COLO668 (cell line): ENCODE measurements around the gene ABLIM2.

Source experiments
- DNase-seq: peaks from one replicate; lab custom pipeline; 2025; ENCODE audit not compliant: unreplicated experiment; lab: John Stamatoyannopoulos, UW

The ABLIM2 gene

DNA sequence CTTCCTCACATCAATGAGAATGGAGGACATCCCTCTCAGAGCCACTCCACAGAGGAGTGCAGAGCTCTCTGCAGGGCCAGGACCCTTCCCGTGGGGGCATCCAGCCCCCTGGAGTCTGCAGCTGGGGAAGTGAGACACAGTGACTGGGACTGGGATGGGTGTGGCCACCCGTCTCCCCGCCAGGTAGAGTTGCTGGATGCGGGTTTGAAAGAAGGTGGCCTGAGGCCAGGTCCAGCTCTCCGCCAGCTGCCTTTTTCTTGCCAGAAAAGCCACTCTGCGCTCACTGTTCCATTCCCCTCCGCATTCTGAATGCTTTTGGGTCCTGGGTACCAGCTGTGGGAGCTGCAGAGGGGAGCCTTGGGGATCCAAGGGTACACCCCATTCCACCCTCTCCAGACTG is 82.6 kb downstream of the ABLIM2 start:
- no peak for DNase-seq

GRCh38 chr4:8073206-8073863 is 85.3 kb downstream of the ABLIM2 start:
- no peak for DNase-seq

GRCh38 chr4:8072235-8072968 is 86.2 kb downstream of the ABLIM2 start:
- DNase-seq = no peak

- DNase-seq = no peak
Measured at GRCh38 chr4:8071766-8072165, 86.8 kb downstream of the ABLIM2 start.

DNA sequence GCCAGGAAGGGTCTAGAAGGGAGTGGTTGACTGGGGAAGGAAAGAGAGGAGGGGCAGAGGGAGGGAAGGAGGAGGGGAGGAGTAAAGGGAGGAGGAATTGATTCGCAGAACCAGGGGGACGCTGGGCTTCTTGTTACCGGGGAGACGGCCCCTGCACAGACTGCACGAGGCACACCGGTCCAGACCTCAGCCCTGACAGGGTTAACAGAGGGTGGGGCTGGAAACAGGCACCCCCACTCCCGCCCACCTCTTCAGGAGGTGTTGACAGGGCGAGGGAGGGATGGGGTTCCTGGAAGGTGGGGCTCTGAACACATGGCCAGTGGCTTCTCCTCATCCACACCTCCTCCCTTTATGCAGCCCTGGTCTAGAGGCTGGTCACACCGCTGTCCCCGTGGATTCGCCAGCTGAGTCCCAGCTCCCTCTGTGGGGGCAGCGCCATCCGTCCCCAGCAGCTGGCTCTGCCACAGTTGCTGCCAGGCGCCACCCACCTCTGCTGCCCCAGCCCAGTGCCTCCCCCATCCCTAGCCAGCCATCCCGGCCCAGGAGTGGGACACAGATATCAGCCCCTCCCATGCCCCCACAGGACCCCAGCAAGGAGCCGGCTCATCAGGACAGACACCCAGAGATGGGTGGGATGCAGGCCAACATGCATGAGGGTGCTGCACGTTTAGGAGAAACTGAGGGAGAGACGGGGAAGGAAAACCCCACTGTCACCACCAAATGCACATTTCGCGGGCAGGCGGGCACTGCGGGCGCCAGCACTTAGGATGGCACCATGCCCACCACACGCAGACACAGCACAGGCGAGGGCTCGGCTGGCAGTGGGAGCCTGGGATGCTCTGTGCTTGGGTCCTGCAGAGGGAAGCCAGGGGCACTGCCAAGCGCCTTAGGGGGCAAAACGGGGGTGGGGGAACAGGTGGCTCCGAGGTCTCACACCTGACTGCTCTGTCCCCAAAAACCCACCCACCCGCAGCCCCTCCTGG is 87.6 kb downstream of the ABLIM2 start:
- DNase-seq = no peak

DNA sequence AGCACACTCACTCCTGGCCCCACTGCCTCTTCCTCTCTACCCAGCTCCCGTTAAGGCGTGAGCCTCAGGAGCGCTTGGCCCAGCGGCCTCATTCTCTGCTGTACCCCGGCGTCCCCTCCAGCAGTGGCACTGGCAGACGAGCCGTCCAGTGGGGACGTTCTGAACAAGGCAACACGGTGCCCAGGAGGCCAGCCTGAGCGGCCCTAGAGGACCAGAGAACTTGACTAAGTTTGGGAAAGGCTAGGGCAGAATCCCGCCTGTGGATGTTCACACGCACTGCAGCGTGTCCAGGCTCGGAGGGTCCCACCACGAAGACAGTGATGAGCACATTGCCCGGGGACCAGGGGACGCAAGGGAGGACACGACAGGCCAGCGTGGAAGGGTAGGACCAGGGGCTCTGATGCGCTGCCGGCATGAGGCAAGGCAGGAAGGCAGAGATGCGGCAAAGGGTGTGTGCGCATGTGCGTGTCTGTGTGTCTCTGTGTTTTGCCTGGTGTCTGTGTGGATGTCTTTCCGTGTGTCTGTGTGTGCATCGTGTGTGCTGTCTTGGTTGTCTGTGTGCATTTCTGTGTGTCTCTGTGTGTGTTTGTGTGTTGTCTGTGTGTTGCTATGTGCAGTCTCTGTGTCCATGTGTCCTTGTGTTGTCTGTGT is 89.4 kb downstream of the ABLIM2 start:
- no peak for DNase-seq

DNA sequence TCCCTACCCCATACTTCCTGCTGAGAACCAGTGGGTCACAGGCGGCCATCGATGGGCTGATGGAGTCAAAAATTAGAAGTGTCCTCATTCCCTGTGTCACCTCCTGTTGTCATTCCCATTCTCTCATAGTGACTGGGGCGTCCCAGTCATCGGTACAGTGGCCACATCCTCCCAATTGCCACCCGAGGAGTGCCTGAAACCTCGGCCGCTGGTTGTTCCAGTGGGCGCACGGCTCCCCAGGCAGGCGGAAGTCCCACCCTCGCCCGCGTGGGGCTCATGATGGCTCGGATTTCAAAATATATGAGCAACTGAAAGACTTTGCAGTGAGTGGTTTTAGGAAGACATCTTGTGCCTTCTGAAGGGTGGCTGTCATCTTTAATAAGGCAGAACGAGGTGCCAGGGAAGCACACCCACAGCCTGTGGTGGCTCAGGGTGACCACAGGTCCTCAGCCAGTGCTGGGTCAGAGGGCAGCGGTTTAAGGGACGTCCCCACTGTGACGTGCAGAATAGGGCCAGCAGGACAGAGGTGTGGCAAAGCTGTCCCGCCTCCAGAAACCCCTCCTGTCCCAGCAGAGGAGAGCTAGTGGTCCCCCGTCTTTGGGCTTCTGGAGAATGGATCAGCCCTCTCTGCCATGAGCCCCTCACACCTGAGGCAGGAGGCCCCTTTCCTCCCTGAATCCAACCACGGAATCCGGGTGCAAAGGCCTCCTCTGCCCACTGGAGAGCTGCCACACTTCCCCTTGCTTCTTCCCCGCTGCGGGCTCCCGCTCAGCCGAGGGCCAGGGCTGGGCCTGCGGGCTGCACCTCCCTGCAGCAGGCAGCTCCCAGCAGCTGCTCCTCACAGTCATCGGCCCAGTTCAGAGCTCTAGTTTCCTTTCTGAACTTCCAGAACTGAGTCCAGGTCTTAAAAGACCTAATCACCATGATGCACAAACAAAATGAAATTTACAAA is 90.4 kb downstream of the ABLIM2 start:
- DNase-seq = no peak

- DNase-seq = no peak
Measured at GRCh38 chr4:8067274-8067936, 91.2 kb downstream of the ABLIM2 start.

GRCh38 chr4:8066336-8066931 is 92.2 kb downstream of the ABLIM2 start:
- DNase-seq = no peak

- no peak for DNase-seq
Measured at GRCh38 chr4:8063974-8064563, 94.5 kb downstream of the ABLIM2 start.

- no peak for DNase-seq
Measured at GRCh38 chr4:8061573-8061972, 97.0 kb downstream of the ABLIM2 start.

DNA sequence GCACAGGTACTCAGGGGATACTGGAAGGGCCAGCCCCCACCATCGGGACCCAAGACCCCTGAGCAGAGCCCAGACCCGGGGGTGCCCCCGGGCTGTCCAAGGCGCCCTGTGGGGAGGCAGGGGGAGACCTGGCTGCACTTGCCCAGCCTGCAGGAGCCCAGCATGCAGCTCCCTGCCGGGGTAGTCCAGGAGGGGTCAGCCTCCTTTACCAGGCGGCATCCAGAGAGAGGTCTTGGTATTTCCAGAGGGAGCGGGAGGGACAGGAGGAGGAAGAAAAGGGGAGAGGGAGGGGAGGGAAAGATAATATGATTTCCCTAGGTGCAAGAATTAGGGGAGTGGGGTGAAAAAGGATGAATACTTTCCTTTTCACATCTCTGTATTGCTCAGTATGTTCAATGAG is 97.5 kb downstream of the ABLIM2 start:
- DNase-seq = no peak

DNA sequence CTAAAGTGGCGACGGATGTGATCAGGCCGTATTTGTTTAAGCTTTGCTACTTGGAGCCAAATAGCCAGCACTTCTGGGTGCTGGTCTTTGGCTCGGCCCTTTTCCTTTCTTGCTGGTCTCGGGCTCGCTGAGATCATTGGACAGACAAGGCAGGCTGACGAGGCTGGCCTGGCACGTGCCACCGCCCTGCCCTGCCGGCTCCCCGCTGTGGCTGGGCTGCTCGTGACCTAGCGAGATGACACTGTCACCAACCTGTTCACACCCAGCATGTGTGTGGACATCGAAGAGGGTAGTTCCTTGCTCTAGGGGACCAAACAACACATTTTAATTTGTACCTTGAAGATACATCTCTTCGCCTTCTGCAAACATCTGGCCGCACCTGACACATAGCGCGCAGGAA is 98.0 kb downstream of the ABLIM2 start:
- DNase-seq = no peak

DNA sequence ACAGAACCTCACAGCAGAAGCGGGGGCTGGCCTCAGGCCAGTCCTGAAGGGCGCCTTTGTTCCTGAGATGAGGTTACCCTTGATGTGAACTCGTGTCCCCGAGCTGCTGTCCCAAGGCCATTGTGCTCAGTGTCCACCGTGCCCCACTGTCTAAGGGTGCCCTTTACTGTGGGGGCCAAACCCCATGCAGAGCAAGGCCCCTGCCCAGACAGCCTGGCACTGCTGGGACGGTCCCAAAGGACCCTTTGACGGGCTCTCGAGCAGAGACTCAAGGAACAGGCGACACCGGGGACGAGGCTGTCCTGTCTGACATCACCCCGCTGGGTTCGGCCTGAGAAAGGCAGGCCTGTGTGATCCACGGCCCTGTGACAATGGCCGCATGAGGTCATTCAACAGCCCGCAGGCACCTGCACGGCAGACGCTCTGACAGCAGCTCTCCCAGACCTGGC is 100.6 kb downstream of the ABLIM2 start:
- no peak for DNase-seq

DNA sequence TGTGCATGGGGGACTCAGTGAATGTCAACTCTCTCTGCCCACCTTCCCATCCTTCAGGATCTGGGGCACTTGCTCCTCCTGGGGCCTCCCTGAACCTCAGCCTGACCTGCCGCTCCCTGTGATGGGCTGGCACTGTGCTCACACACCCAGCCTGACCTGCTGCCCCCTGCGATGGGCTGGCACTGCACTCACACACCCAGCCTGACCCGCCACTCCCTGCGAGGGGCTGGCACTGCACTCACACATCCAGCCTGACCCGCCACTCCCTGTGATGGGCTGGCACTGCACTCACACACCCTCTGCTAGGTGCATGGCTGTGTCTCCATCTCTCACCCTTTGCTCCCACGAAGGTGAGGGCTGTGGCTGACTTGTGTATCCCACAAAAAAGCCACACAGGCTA is 103.4 kb downstream of the ABLIM2 start:
- DNase-seq = no peak

DNA sequence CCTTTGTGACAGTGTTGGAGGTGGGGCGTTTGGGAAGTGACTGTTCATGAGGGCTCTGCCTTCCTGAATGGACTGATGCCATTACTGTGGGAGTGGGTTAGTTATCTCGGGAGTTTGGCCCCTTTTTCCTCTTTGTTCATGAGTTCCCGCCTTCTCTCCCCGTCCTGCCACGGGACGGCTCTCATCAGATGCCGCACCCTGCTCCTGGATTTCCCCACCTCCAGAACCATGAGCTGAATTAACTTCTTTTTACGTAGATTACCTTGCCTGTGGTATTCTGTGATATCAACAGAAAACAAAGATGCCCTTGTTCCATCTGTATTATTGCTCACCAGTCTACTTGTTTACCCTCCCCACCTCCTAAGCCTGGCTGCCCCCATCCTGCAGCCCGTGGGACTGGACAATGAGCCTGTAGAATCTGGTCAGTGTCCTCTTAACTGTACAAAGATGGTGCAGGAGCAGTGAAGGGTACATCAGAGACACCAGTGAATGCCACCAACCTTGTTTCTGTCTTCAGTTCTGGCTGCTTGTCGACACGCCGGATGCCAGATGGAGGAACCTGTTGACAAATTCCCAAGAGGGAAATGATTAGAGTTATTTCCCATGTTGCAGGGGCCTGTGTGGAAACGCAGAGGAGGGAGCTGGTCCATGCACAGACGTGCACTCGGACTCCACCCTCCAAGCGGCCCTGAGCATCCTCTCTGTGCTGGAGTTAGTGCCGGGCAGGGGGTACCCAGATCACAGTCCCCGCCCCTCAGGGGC is 104.7 kb downstream of the ABLIM2 start:
- no peak for DNase-seq

- DNase-seq = no peak
Measured at GRCh38 chr4:8052160-8052691, 106.4 kb downstream of the ABLIM2 start.

DNA sequence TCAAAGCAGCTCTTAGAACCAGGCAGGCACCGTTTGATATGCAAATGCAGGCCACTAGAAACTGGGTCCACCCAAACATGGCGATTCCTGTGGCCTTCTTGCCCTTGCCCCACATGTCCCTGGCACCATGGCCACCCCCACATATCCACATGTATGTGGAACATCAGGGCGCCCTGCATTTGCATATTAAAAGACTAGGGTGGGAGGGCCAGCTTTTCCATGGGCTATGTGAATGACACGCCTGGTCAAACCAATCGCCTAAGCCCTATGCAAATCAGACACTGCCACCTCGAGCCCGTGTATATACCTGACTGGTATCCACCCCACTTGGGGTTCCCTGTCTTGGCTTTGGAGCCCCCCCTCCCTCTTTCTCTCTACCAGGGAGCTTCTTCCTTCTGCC is 107.0 kb downstream of the ABLIM2 start:
- peak; percentile 19 for DNase-seq
